Gastroesophageal sphincter (tissue), 4 donors: ENCODE results near the gene VIPR2. TPM values are rescaled to one million over a fixed set of nuclear protein-coding genes. Genes with fewer than 3 reads are reported as not detected.

Experiments
- ATAC-seq: fragments of 150-250 bp; one replicate; pipeline ENCODE4 v1.9.1; 2016; ENCODE audit warnings: mild to moderate bottlenecking, moderate library complexity
- H3K27ac ChIP-seq, 4 donors: fragments of 200-600 bp; sonication (generic) in 3 of 4; 1 replicate in 3 of 4; 2 replicates in 1 of 4; pipeline ENCODE4 v1.5.1; 2016 to 2019
- H3K27me3 ChIP-seq: fragments of 200-600 bp; sonication (generic); one replicate; pipeline ENCODE4 v1.5.1; 2019
- H3K36me3 ChIP-seq, 2 donors: fragments of 200-600 bp; sonication (generic); one replicate each; pipeline ENCODE4 v1.5.1; 2019; ENCODE audit warnings: control low read depth in 1 of 2
- H3K4me1 ChIP-seq, 3 donors: fragments of 200-600 bp; sonication (generic); 1 replicate in 2 of 3; 2 replicates in 1 of 3; pipeline ENCODE4 v1.5.1; 2016 to 2019; ENCODE audit warnings: control low read depth in 2 of 3
- H3K4me3 ChIP-seq, 2 donors: fragments of 200-600 bp; sonication (generic); one replicate each; pipeline ENCODE4 v1.5.1; 2019; ENCODE audit warnings: mild to moderate bottlenecking in 1 of 2, moderate library complexity in 1 of 2
- H3K9me3 ChIP-seq, 3 donors: fragments of 200-600 bp; sonication (generic); one replicate each; pipeline ENCODE4 v1.5.1; 2017 to 2019; ENCODE audit warnings: control low read depth in 2 of 3
- CTCF ChIP-seq, 4 experiments: fragments of 200-600 bp in 2 of 4; fragments of 450-650 bp in 2 of 4; sonication (generic) in 1 of 4; IDR thresholded peaks; one replicate each; pipeline ENCODE4 v1.5.1; 2017 to 2019; ENCODE audit warnings: antibody characterized with exemption in 4 of 4, mild to moderate bottlenecking in 2 of 4, moderate library complexity in 2 of 4
- EP300 ChIP-seq: sonication (generic); formaldehyde crosslinking; IDR thresholded peaks from one replicate; pipeline ENCODE4 v1.6.1; 2017; ENCODE audit warnings: antibody characterized with exemption, mild to moderate bottlenecking
- POLR2A ChIP-seq, 2 donors: fragments of 450-650 bp; IDR thresholded peaks; one replicate each; pipeline ENCODE4 v1.6.1; 2017; ENCODE audit warnings: antibody characterized with exemption in 2 of 2, mild to moderate bottlenecking in 2 of 2, moderate library complexity in 1 of 2
- POLR2AphosphoS5 ChIP-seq: sonication (generic); formaldehyde crosslinking; IDR thresholded peaks from one replicate; pipeline ENCODE4 v1.6.1; 2017; ENCODE audit warnings: antibody characterized with exemption
- WGBS, 2 donors: methylation state at CpG; one replicate each; pipeline ENCODE4 v1.1.5; 2018; ENCODE audit warnings: low coverage in 1 of 2; 5-methylcytosine and 5-hydroxymethylcytosine counted together
- total RNA-seq, 4 donors: library from RNA; depleted of rRNA; stranded (reverse); fragments of >200 nt; gene quantifications; one replicate each; pipeline ENCODE4 v1.1.0, GENCODE V29; 2016

Gene VIPR2
- total RNA-seq, 4 donors from 2014 or later, result 13.3 to 52.5 (median 27.4) TPM

GRCh38 chr7:159048656-159049055, 96.0 kb downstream of the VIPR2 start:
- peaks cover 0 to 4% (median 0%) of the 10 kb centered on the region in 3 donors for H3K9me3 ChIP-seq
- no peaks in the 10 kb centered on the region for H3K27me3 ChIP-seq
- no peaks in the 10 kb centered on the region for H3K36me3 ChIP-seq
- H3K4me1 ChIP-seq, result peaks cover 0 to 7% (median 0%) of the 10 kb centered on the region in 3 donors
- ATAC-seq, result no peak
- TF ChIP-seq POLR2A (IDR thresholded peaks at IDR 0.05), result no peak
- TF ChIP-seq POLR2AphosphoS5, result no peak
- no peak for TF ChIP-seq EP300
- no peak for TF ChIP-seq CTCF (IDR thresholded peaks at IDR 0.05)
- H3K27ac ChIP-seq, result no peak overlapping the region
- 40 to 73% methylated on average over 1 to 2 of the region's 2 CpGs for WGBS, 2 donors
- H3K4me3 ChIP-seq, result no peak overlapping the region

DNA sequence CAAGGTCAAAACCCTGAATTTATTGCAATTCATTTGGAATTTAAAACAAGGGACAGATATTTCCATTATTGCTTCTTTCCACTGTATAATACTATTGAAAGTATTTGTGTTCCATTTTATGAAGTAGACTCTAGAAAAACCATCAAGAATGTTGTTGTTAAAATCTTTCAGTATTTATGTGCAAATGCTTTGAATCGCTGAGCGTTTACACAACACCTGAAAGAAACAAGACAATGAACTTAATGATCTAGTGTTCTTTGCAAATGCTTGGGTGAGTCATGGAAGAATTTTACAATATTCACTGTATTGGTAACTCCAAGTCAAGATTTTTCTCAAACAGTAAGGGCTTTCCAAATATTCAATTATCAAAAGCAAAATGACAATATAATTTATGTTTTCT, 97.1 kb downstream of the VIPR2 start:
- WGBS, 2 donors, result 74 to 86% methylated on average over 2 of the region's 2 CpGs
- Histone ChIP-seq H3K9me3 (peaks cover 0 to 8% (median 0%) of the 10 kb centered on the region in 3 donors), H3K4me1 (peaks cover 0 to 11% (median 4%) of the 10 kb centered on the region in 3 donors), H3K27ac (no peak overlapping the region), H3K4me3 (no peak overlapping the region), H3K36me3 (no peaks in the 10 kb centered on the region), H3K27me3 (no peaks in the 10 kb centered on the region)
- no peak for ATAC-seq
- TF ChIP-seq EP300 (no peak), CTCF (IDR thresholded peaks at IDR 0.05) (no peak), POLR2AphosphoS5 (no peak), POLR2A (IDR thresholded peaks at IDR 0.05) (no peak)

DNA sequence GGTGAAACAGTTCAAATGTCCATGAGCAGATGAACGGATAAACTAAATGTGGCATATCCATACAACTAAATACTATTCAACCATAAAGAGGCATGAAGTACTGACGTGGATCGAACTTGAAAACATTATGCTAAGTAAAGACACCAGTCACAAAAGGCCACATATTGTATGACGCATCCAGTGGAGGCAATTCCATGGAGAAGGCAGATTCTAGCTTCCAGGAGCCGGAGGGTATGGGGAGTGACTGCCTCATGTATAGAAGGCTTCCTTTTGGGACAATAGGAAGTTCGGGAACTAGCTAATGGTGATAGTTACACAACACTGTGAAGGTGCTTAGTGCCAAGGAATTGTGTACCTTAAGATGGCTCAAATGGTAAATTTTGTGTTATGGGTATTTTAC, 98.4 kb downstream of the VIPR2 start:
- TF ChIP-seq POLR2AphosphoS5 (no peak), CTCF (IDR thresholded peaks at IDR 0.05) (no peak), EP300 (no peak), POLR2A (IDR thresholded peaks at IDR 0.05) (no peak)
- H3K27ac ChIP-seq, result no peak overlapping the region
- H3K9me3 ChIP-seq, result peaks cover 0 to 8% (median 0%) of the 10 kb centered on the region in 3 donors
- ATAC-seq, result no peak
- no peak overlapping the region for H3K4me3 ChIP-seq
- H3K4me1 ChIP-seq, result peaks cover 0 to 23% (median 7%) of the 10 kb centered on the region in 3 donors
- H3K27me3 ChIP-seq, result no peaks in the 10 kb centered on the region
- peaks cover 0 to 2% of the 10 kb centered on the region in 2 donors for H3K36me3 ChIP-seq
- 90 to 92% methylated on average over 6 of the region's 6 CpGs for WGBS, 2 donors

DNA sequence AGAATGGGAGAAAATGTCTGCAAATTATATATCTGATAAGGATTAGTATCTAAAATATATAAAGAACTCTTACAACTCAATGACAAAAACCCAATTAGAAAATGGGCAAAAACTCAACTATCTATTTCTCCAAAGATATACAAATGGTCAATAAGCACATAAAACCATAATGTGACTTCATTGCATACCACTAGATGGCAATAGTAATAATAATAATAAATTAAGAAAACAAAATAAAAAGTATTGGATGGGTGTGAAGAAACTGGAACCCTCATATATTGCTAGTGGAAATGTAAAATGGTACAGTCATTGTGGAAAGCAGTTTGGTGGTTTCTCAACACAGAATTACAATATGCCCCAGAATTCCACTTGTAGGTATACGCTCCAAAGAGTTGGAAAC, 98.8 kb downstream of the VIPR2 start:
- H3K9me3 ChIP-seq, result peaks cover 0 to 8% (median 0%) of the 10 kb centered on the region in 3 donors
- peaks cover 0 to 7% of the 10 kb centered on the region in 2 donors for H3K36me3 ChIP-seq
- no peak for TF ChIP-seq POLR2A (IDR thresholded peaks at IDR 0.05)
- TF ChIP-seq CTCF (IDR thresholded peaks at IDR 0.05), result no peak
- TF ChIP-seq EP300, result no peak
- TF ChIP-seq POLR2AphosphoS5, result no peak
- no peak overlapping the region for H3K27ac ChIP-seq
- WGBS, 2 donors, result 92 to 100% methylated on average over 1 of the region's 1 CpG
- no peak for ATAC-seq
- no peaks in the 10 kb centered on the region for H3K27me3 ChIP-seq
- H3K4me1 ChIP-seq, result peaks cover 0 to 27% (median 7%) of the 10 kb centered on the region in 3 donors
- no peak overlapping the region for H3K4me3 ChIP-seq

- peaks cover 0 to 9% of the 10 kb centered on the region in 2 donors for H3K36me3 ChIP-seq
- no peaks in the 10 kb centered on the region for H3K27me3 ChIP-seq
- peaks cover 0 to 39% (median 7%) of the 10 kb centered on the region in 3 donors for H3K4me1 ChIP-seq
- peak overlapping the region in 3 of 4 donors; percentile 16 to 43 (median 24) for H3K27ac ChIP-seq
- ATAC-seq, result peak; percentile 83
- peaks cover 0 to 8% (median 0%) of the 10 kb centered on the region in 3 donors for H3K9me3 ChIP-seq
- no peak overlapping the region for H3K4me3 ChIP-seq
- WGBS, 2 donors, result 84 to 100% methylated on average over 1 to 3 of the region's 5 CpGs
- no peak for TF ChIP-seq POLR2A (IDR thresholded peaks at IDR 0.05)
- peak; percentile 6 for TF ChIP-seq POLR2AphosphoS5
- no peak for TF ChIP-seq CTCF (IDR thresholded peaks at IDR 0.05)
These were observed 102.0 kb downstream of the VIPR2 start for GRCh38 chr7:159042581-159043101.
